GM12878 (cell line): Measurements from ENCODE around the gene SSU72. TPM values are rescaled to one million over a fixed set of nuclear protein-coding genes. Genes with fewer than 3 reads are reported as not detected.

ENCODE experiments used
- ASH2L ChIP-seq: fragments of 300-600, 200-600 bp; sonication (generic); IDR thresholded peaks from 2 replicates; pipeline ENCODE4 v1.6.1; 2017; ENCODE audit warnings: low read depth, mild to moderate bottlenecking, borderline replicate concordance
- ATF3 ChIP-seq: IDR thresholded peaks from 2 replicates; pipeline ENCODE4 v1.6.1; 2011; ENCODE audit warnings: low read depth, mild to moderate bottlenecking, low read length, moderate library complexity, borderline replicate concordance; ENCODE audit errors: extremely low read depth
- BACH1 ChIP-seq: fragments of 450-650 bp; IDR thresholded peaks from 2 replicates; pipeline ENCODE4 v1.6.1; 2017; ENCODE audit warnings: mild to moderate bottlenecking, borderline replicate concordance
- CBFB ChIP-seq: IDR thresholded peaks from 2 replicates; pipeline ENCODE4 v1.6.1; 2016; ENCODE audit warnings: antibody characterized with exemption, low read depth
- CBX5 ChIP-seq: sonication (generic); IDR thresholded peaks from 2 replicates; pipeline ENCODE4 v1.6.1; 2016; ENCODE audit warnings: low read depth, moderate library complexity, mild to moderate bottlenecking, inconsistent platforms
- GABPA ChIP-seq: IDR thresholded peaks from 2 replicates; pipeline ENCODE4 v1.6.1; 2014; ENCODE audit warnings: antibody characterized with exemption, low read depth, mild to moderate bottlenecking, inconsistent platforms
- HCFC1 ChIP-seq: fragments of 150-350 bp; IDR thresholded peaks from 2 replicates; pipeline ENCODE4 v1.6.1; 2014; ENCODE audit warnings: low read length
- IRF4 ChIP-seq: IDR thresholded peaks from 2 replicates; pipeline ENCODE4 v1.6.1; 2011; ENCODE audit warnings: low read depth, low read length
- MLLT1 ChIP-seq: fragments of 450-650 bp; IDR thresholded peaks from 2 replicates; pipeline ENCODE4 v1.6.1; 2016; ENCODE audit warnings: mild to moderate bottlenecking
- NBN ChIP-seq: fragments of 450-650 bp; IDR thresholded peaks from 2 replicates; pipeline ENCODE4 v1.6.1; 2016
- NKRF ChIP-seq: fragments of 450-650 bp; conservative IDR thresholded peaks from 2 replicates; pipeline ENCODE4 v1.6.1; 2017; ENCODE audit warnings: mild to moderate bottlenecking, moderate library complexity
- POLR2AphosphoS5 ChIP-seq: IDR thresholded peaks from 2 replicates; pipeline ENCODE4 v1.6.1; 2011; ENCODE audit warnings: mild to moderate bottlenecking, low read length, inconsistent platforms
- POU2F2 ChIP-seq: IDR thresholded peaks from 3 replicates; pipeline ENCODE4 v1.6.1; 2011; ENCODE audit warnings: low read depth, mild to moderate bottlenecking, low read length, borderline replicate concordance
- RBBP5 ChIP-seq: fragments of 200-600 bp; sonication (generic); conservative IDR thresholded peaks from 2 replicates; pipeline ENCODE4 v1.6.1; 2016
- REST ChIP-seq: IDR thresholded peaks from 2 replicates; pipeline ENCODE4 v1.6.1; 2012; ENCODE audit warnings: mild to moderate bottlenecking, low read depth, low read length
- STAT1 ChIP-seq: fragments of 450-650 bp; conservative IDR thresholded peaks from 2 replicates; pipeline ENCODE4 v1.6.1; 2014; ENCODE audit warnings: antibody characterized with exemption, mild to moderate bottlenecking
- ZNF217 ChIP-seq: fragments of 450-650 bp; IDR thresholded peaks from 2 replicates; pipeline ENCODE4 v1.6.1; 2017; ENCODE audit warnings: antibody characterized with exemption, mild to moderate bottlenecking
- ZNF592 ChIP-seq: fragments of 450-650 bp; IDR thresholded peaks from 2 replicates; pipeline ENCODE4 v1.6.1; 2017; ENCODE audit warnings: mild to moderate bottlenecking, moderate library complexity
- polyA plus RNA-seq, 11 experiments: library from polyadenylated mRNA; depleted of rRNA in 4 of 11; unstranded in 6 of 11; stranded (reverse) in 5 of 11; fragments of >200 nt; fragmentation: Nextera tagmentation in 4 of 11; fragmentation: Illumina TruSeq in 1 of 11; extraction: Ambion mirVana in 4 of 11; extraction: Trizol in 1 of 11; gene quantifications; 1 replicate in 1 of 11; 2 replicates in 10 of 11; pipeline versions ENCODE4 v1.2.1 to v1.2.3, GENCODE V29; 2011 to 2016; ENCODE audit warnings: inconsistent platforms in 2 of 11, missing spikeins in 2 of 11, low read depth in 1 of 11
- total RNA-seq, 4 experiments: library from RNA; depleted of rRNA in 3 of 4; stranded (reverse); fragments of >200 nt in 3 of 4; fragmentation: Illumina TruSeq in 1 of 4; extraction: Trizol in 1 of 4; gene quantifications; 2 replicates each; pipeline versions ENCODE4 v1.2.1 to v1.2.3, GENCODE V29; 2013 to 2021

SSU72 gene
- total and polyA plus RNA-seq, 10 of the 15 experiments (the other 5 are each of a cell fraction or from before 2014, with no cell fraction given), result 28.6 to 172 (median 67.7) TPM

GRCh38 chr1:1574721-1575537, at the start of gene SSU72 (continued):
- TF ChIP-seq ATF3 (peak; percentile 96), CBFB (peak; percentile 44; the same call in 1 of the 2 replicates), RBBP5 (no peak), BACH1 (peak; percentile 36; the same call in 1 of the 2 replicates), HCFC1 (peak; percentile 88), IRF4 (0 out of 2 replicates have a peak, but pooled peaks have one; percentile 6), REST (0 out of 2 replicates have a peak, but pooled peaks have one; percentile 26), NBN (peak; percentile 93), ZNF217 (peak; percentile 66; the same call in 1 of the 2 replicates), STAT1 (peak; percentile 80), ASH2L (peak; percentile 84; the same call in 1 of the 2 replicates), MLLT1 (peak; percentile 65; the same call in 1 of the 2 replicates), POU2F2 (peak; percentile 64), POLR2AphosphoS5 (peak; percentile 96), NKRF (peak; percentile 59; the same call in 1 of the 2 replicates), CBX5 (no peak), ZNF592 (peak; percentile 87; the same call in 1 of the 2 replicates), GABPA (0 out of 2 replicates have a peak, but pooled peaks have one; percentile 36)
